Renal cortex interstitium (tissue), 15 donors: ENCODE results near the gene TRIM28. TPM values are rescaled to one million over a fixed set of nuclear protein-coding genes. Genes with fewer than 3 reads are reported as not detected.
"Not testable (repeated sequence)": the region's sequence is repeated elsewhere in the genome, so short reads cannot be mapped to it uniquely, and the experiment has no call there.

Experiments used
- DNase-seq, 11 donors: peaks; one replicate each; pipeline ENCODE4 v3.0.0-alpha.2; 2013; ENCODE audit warnings: low read depth in 9 of 11, low spot score in 4 of 11; ENCODE audit errors: extremely low read depth in 1 of 11
- long read RNA-seq, 16 experiments: transcript quantifications; one replicate each; lab custom pipeline, GENCODE V29; 2026
- polyA plus RNA-seq, 3 donors: library from polyadenylated mRNA; unstranded; fragments of 120-200 nt; gene quantifications; one replicate each; pipeline ENCODE4 v1.2.1, GENCODE V29; 2013; ENCODE audit not compliant: insufficient read length in 3 of 3

Gene TRIM28
- 100 to 1,000 TPM; 672 to 838 (median 719) TPM for polyA plus RNA-seq
- long read RNA-seq, donor 1, transcript TRIM28-213 (4 exons, 714 nt) = minor isoform, 9 of 84 reads
- long read RNA-seq, donor 1, transcript TRIM28-201 (17 exons, 2,960 nt) = major isoform, 23 of 84 reads
- long read RNA-seq, donor 1, partial matches to known transcripts = 50 of 84 reads
- long read RNA-seq, donor 1, other reads (novel, unspliced or antisense) = 0 of 84 reads
- long read RNA-seq, donor 2, transcript TRIM28-213 (4 exons, 714 nt) = minor isoform, 16 of 87 reads
- long read RNA-seq, donor 2, transcript TRIM28-201 (17 exons, 2,960 nt) = major isoform, 20 of 87 reads
- long read RNA-seq, donor 2, partial matches to known transcripts = 50 of 87 reads
- long read RNA-seq, donor 2, other reads (novel, unspliced or antisense) = 0 of 87 reads
- long read RNA-seq, donor 3, transcript TRIM28-201 (17 exons, 2,960 nt) = major isoform, 57 of 250 reads
- long read RNA-seq, donor 3, transcript TRIM28-213 (4 exons, 714 nt) = minor isoform, 9 of 250 reads
- long read RNA-seq, donor 3, partial matches to known transcripts = 176 of 250 reads
- long read RNA-seq, donor 3, other reads (novel, unspliced or antisense) = 5 of 250 reads
- long read RNA-seq, donor 4, transcript TRIM28-201 (17 exons, 2,960 nt) = major isoform, 25 of 48 reads
- long read RNA-seq, donor 4, partial matches to known transcripts = 19 of 48 reads
- long read RNA-seq, donor 4, other reads (novel, unspliced or antisense) = 0 of 48 reads
- long read RNA-seq, donor 5, transcript TRIM28-201 (17 exons, 2,960 nt) = major isoform, 57 of 140 reads
- long read RNA-seq, donor 5, transcript TRIM28-213 (4 exons, 714 nt) = minor isoform, 16 of 140 reads
- long read RNA-seq, donor 5, partial matches to known transcripts = 63 of 140 reads
- long read RNA-seq, donor 5, other reads (novel, unspliced or antisense) = 0 of 140 reads
- long read RNA-seq, donor 6, transcript TRIM28-213 (4 exons, 714 nt) = minor isoform, 18 of 428 reads
- long read RNA-seq, donor 6, transcript TRIM28-201 (17 exons, 2,960 nt) = major isoform, 28 of 428 reads
- long read RNA-seq, donor 6, partial matches to known transcripts = 314 of 428 reads
- long read RNA-seq, donor 6, other reads (novel, unspliced or antisense) = 66 of 428 reads
- long read RNA-seq, donor 7, transcript TRIM28-201 (17 exons, 2,960 nt) = major isoform, 40 of 108 reads
- long read RNA-seq, donor 7, transcript TRIM28-213 (4 exons, 714 nt) = minor isoform, 19 of 108 reads
- long read RNA-seq, donor 7, partial matches to known transcripts = 44 of 108 reads
- long read RNA-seq, donor 7, other reads (novel, unspliced or antisense) = 0 of 108 reads
- long read RNA-seq, donor 8, transcript TRIM28-201 (17 exons, 2,960 nt) = major isoform, 36 of 145 reads
- long read RNA-seq, donor 8, transcript TRIM28-213 (4 exons, 714 nt) = minor isoform, 24 of 145 reads
- long read RNA-seq, donor 8, partial matches to known transcripts = 77 of 145 reads
- long read RNA-seq, donor 8, other reads (novel, unspliced or antisense) = 5 of 145 reads
- long read RNA-seq, donor 9, transcript TRIM28-201 (17 exons, 2,960 nt) = major isoform, 34 of 79 reads
- long read RNA-seq, donor 9, partial matches to known transcripts = 41 of 79 reads
- long read RNA-seq, donor 9, other reads (novel, unspliced or antisense) = 0 of 79 reads
- long read RNA-seq, donor 10, transcript TRIM28-213 (4 exons, 714 nt) = minor isoform, 10 of 100 reads
- long read RNA-seq, donor 10, transcript TRIM28-201 (17 exons, 2,960 nt) = major isoform, 30 of 100 reads
- long read RNA-seq, donor 10, partial matches to known transcripts = 55 of 100 reads
- long read RNA-seq, donor 10, other reads (novel, unspliced or antisense) = 5 of 100 reads
- long read RNA-seq, donor 11, transcript TRIM28-201 (17 exons, 2,960 nt) = major isoform, 26 of 64 reads
- long read RNA-seq, donor 11, partial matches to known transcripts = 33 of 64 reads
- long read RNA-seq, donor 11, other reads (novel, unspliced or antisense) = 0 of 64 reads
- long read RNA-seq, donor 12, transcript TRIM28-213 (4 exons, 714 nt) = minor isoform, 8 of 26 reads
- long read RNA-seq, donor 12, transcript TRIM28-201 (17 exons, 2,960 nt) = major isoform, 10 of 26 reads
- long read RNA-seq, donor 12, partial matches to known transcripts = 6 of 26 reads
- long read RNA-seq, donor 12, other reads (novel, unspliced or antisense) = 0 of 26 reads
- long read RNA-seq, donor 13, transcript TRIM28-201 (17 exons, 2,960 nt) = major isoform, 60 of 221 reads
- long read RNA-seq, donor 13, transcript TRIM28-213 (4 exons, 714 nt) = minor isoform, 14 of 221 reads
- long read RNA-seq, donor 13, partial matches to known transcripts = 137 of 221 reads
- long read RNA-seq, donor 13, other reads (novel, unspliced or antisense) = 5 of 221 reads
- long read RNA-seq, donor 14, transcript TRIM28-213 (4 exons, 714 nt) = minor isoform, 11 of 79 reads
- long read RNA-seq, donor 14, transcript TRIM28-201 (17 exons, 2,960 nt) = major isoform, 39 of 79 reads
- long read RNA-seq, donor 14, partial matches to known transcripts = 27 of 79 reads
- long read RNA-seq, donor 14, other reads (novel, unspliced or antisense) = 0 of 79 reads
- long read RNA-seq, donor 15, transcript TRIM28-213 (4 exons, 714 nt) = minor isoform, 9 of 39 reads
- long read RNA-seq, donor 15, transcript TRIM28-201 (17 exons, 2,960 nt) = major isoform, 15 of 39 reads
- long read RNA-seq, donor 15, partial matches to known transcripts = 11 of 39 reads
- long read RNA-seq, donor 15, other reads (novel, unspliced or antisense) = 0 of 39 reads
- long read RNA-seq, donor 16, transcript TRIM28-201 (17 exons, 2,960 nt) = major isoform, 85 of 338 reads
- long read RNA-seq, donor 16, transcript TRIM28-213 (4 exons, 714 nt) = minor isoform, 22 of 338 reads
- long read RNA-seq, donor 16, partial matches to known transcripts = 212 of 338 reads
- long read RNA-seq, donor 16, other reads (novel, unspliced or antisense) = 12 of 338 reads

DNA sequence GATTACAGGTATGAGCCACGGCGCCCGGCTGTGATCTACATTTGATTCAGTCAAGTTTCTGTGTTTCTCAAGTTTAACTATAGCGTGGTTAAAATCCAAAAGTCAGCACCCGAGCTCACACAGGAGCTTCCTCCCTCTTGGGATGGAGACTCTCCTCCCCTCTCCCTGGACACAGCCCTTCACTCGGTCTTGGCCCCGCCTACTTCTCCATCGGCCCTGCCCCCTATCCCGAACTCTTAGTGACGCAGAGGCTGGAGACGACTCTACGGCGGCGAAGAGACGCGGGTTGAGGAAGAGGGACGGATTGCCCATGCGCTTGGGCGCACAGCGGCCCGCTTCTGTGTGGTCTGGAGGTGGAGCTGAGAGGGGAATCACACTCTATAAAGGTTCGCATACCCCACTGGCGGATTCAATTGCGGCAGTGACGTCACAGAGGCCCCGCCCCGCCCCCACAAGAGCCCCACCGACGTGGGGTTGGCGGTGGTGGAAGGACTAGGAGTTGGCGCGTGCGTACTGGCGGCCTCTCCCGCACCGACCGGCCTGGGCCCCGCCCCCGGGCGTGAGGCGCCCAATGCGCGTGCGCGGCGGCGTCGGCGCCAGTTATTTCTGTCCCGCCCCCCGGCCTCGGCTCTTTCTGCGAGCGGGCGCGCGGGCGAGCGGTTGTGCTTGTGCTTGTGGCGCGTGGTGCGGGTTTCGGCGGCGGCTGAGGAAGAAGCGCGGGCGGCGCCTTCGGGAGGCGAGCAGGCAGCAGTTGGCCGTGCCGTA lies at the start of gene TRIM28:
Gene TRIM28, plus strand, starts transcription at position 239 of the 765 bp plus-strand sequence. CDS start 694 bp downstream, outside the sequence.
- DNase-seq = peak; percentile 97 to 99 (median 98)

DNA sequence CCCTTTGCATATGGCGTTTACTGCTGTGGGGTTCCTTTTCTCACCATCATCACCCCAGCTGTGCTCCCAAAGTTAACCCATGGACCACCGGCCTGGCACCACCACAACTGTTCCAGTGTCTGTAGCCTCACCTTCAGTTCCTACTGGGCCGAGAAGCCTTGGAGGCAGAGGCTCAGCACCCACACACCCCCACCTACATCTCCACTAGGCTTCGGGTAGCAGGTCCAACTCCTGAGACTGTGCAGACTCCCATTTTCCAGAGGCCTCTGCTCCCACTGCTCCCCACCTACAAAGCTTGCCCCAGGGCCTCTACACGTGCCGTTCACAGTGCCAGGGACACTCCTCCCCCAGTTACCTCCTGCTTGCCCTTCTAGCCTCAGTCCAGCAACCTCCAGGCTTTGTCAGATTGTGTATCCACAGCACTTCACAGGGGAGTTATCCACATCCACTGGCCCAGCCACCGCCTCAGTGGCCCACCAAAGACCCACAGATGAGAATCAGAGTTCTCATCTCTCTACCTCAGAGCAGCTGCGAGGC lies 46.2 kb upstream of the TRIM28 start:
- no peak for DNase-seq

DNA sequence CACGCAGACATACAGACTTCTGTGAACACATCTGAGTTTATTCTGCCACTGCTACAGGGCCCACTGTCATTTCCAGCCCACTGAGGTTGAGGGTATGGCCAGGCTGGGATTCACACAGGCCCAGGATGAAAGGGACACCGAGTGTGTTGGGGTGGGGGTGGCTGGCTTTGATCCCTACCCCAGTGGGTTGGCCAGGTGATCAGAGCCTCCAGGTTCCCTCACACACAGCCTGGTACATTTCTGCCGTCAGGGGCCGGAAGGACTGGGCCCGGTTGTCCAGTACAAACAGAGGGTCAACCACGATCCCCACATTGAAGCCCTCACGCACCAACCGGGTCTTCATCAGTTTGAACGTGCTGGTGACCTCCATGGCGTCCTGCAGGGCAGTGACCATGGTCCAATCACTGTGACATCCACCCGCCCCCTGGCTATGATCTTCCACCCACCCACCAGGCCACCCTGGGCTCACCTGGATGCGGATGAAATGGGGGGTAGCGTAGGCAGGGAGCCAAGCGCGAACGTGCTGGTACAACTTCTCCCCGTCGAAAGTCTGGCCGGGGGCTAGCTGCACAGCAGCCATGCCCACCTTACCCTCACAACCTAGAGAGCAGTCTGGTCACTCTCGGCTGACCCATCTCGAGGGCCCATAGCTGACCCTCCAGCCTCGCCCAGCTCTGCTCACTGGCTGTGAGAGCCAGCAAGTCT lies 45.4 kb upstream of the TRIM28 start:
- no peak for DNase-seq

DNA sequence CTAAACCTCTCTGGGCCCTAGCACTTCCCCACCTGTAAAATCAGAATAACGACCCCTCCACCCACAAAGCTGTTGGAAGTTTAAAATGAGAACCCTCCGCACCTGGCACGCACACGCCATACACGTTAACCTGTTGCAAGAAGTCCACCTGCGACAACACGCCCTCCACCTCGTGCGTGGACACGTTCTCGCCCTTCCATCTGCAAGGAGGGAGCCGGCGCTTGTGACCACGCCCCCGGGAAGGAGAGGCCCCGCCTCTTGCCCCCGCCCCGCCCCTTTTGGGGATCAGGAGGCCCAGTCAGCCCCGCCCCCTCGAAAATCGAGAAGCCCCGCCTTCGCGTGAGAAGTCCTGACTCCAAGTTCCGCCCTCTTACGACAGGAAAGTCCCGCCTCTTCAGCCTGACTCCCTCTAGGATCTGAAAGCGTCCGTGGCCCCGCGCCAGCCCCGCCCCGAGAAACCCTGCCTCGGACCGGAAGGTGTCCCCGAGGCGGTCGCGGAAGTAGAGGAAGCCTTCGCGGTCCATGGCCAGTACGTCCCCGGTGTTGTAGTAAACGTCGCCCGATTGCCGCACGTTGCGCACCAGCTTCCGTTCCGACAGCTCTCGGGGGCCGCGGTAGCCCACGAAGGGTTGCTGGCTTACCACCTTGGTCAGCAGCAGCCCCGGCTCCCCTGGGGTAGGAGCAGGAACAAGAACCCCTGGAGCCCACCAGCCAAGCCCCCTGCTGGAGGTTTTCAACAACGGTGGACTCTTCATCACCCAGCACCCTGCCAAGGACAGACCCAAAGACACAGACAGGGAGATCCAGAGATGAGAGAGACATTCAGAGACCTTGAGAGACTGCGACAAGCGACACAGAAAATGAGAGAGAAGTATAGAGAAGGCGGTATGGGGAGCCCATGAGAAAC lies 44.6 kb upstream of the TRIM28 start:
- peak; percentile 88 to 99 (median 97) for DNase-seq

DNA sequence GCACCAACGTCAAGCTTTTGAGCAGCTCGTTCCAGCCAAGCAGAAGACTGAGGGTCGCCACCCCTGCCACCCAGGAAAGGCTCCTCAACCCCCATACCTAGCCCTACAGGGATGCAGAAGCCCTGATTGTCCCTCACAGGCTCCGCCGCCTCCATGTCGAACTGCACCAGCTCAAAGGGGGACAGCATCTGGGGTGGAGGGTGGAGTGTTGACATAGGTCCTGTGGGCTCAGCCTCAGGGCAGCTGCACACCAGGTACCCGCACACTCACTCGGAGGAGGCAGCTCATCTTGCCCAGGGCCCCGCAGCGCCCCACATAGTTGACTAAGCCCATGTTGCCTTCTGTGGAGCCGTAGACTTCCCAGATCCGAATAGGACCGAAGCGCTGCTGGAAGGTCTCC lies 43.6 kb upstream of the TRIM28 start:
- DNase-seq = no peak

DNA sequence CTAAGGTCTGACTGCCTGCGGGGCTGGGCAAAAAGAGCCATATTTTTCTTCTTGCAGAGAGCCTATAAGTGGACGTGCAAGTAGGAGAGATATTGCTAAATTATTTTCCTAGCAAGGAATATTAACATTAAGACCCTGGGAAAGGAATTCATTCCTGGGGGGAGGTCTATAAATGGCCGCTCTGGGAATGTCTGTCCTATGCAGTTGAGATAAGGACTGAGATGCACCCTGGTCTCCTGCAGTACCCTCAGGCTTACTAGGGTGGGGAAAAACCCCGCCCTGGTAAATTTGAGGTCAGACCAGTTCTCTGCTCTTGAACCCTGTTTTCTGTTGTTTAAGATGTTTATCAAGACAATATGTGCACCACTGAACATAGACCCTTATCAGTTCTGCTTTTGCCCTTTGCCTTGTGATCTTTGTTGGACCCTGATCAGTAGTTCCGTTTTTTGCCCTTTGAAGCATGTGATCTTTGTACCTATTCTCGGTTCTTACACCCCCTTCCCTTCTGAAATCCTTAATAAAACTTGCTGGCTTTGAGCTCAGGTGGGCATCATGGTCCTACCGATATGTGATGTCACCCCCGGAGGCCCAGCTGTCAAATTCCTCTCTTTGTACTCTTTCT lies 36.2 kb upstream of the TRIM28 start:
- not testable (repeated sequence) for DNase-seq

DNA sequence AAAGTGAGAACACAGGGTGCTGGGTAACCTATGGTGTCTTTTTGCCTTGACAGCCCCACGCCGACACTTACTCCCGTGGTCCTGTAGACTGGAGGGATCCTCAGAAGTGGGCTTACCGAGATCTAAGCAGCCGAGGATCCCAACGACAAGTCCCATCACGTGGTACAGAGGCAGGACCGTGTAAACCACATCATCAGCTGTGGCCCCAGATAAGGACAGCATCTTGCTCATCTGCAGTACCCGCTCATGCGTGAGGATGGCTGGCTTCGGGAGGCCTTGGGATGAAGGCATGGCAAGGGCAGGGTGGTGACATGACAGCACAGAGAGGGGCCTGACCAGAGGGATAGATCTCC lies 34.2 kb upstream of the TRIM28 start:
- no peak for DNase-seq

DNA sequence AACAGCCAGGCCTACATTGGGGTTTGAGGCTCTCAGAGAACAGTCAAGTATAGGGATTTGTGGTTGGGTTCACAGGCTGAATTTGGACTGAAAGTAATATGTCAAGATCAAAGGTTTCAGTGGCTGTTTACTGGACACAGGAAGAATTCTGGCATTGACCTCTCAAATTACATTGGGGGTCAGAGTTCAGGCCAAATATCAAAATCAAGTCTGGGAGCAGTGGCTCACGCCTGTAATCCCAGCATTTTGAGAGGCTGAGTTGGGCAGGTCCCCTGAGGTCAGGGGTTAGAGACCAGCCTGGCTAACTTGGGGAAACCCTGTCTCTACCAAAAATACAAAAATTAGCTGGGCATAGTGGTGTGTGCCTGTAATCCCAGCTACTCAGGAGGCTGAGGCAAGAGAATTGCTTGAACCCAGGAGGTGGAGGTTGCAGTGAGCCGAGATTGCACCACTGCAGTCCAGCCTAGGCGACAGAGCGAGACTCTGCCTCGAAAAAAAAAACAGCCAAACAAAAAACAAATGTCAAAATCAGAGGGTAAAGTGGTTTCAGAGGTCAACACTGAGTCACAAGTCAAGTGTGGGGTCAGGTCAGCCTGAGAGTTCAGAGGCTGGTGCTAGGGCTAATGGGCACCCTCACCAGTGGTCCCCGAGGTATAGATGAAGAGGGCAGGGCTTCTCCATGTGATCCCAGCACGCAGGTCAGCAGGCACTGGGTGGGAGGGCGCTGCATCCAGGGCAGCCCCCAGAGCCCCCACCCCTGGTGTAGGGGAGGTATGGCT lies 33.6 kb upstream of the TRIM28 start:
- no peak for DNase-seq

DNA sequence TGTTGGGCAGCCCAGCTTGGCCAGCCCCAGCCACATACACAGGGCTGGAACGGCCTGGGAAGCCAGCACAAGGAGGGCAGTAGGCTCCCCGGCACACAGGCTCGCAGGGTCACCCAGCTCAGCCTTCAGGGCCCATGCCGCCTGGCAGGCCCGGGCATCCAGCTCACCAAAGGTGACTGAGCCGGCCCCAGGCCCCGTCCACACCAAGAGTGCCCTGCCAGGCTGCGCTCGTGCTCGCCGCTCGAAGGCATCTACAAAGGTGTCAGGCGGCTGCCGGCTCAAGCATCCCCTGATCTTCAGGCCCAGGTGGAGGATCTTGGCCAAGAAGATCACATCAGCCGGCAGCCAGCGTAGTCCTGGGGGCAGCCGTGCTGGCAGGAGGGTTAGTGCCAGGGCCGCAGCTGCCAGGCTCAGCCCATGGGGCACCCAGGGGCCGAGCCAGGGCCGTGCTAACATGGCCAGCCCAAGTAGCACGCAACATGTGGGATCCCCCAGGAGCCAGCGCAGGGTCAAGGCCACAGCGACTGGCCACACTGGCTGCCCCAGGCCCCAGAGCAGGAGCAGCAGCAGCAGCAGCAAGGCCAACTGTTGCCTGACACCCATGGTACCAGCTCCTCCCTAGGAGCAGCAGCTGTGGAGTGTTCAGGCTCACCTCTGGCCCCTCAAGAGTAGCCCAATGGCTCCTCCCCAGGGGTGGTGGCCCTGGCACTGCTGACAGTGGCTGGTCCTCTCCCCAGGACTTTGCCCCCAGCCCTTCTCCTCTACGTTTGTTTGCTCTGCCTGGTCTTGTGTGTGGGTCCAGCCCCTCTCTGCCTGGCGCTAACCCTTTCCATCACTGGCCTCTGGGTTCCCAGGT lies 32.3 kb upstream of the TRIM28 start, which contains the start of gene SLC27A5:
Gene SLC27A5, minus strand, starts transcription at position 640 of the 856 bp plus-strand sequence. Its CDS starts 37 bp downstream, at position 603.
- no peak for DNase-seq

DNA sequence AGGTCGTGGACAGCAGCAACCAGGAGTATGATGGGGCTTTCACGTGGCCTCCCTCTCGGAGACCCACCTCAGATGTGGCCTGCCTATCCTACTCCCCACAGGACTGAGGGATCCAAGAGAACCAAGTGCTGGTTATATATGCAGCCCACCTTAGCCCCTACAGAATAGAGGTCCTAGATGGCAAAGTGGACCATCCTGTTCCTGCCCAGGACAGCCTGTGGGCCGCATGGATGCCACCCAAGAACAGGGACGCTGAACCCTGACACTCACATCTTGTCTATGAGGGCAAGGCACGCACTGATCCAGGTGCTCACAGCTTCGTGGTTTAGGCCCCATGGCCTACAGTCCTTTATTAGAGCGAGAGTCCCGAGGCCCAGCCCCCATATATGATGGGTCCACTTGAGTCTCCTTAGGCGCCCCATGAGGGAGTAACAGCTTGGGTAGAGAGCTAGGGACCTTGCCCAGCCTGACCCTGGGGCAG lies 30.6 kb upstream of the TRIM28 start:
- DNase-seq = no peak
